Vagina (tissue), 2 donors: ENCODE data around the gene ADGRG6. TPM values are rescaled to one million over a fixed set of nuclear protein-coding genes. Genes with fewer than 3 reads are reported as not detected.
"Not testable (repeated sequence)": the region's sequence is repeated elsewhere in the genome, so short reads cannot be mapped to it uniquely, and the experiment has no call there.

ENCODE experiments used
- DNase-seq, 2 donors: peaks; one replicate each; pipeline ENCODE4 v3.0.0-alpha.2; 2017; ENCODE audit errors: extremely low spot score in 2 of 2
- H3K27ac ChIP-seq: fragments of 200-600 bp; sonication (generic); one replicate; pipeline ENCODE4 v1.5.1; 2019
- H3K27me3 ChIP-seq: fragments of 200-600 bp; sonication (generic); one replicate; pipeline ENCODE4 v1.5.1; 2019
- H3K36me3 ChIP-seq, 2 donors: fragments of 200-600 bp; sonication (generic); one replicate each; pipeline ENCODE4 v1.5.1; 2017 to 2019
- H3K4me1 ChIP-seq: fragments of 200-600 bp; sonication (generic); one replicate; pipeline ENCODE4 v1.5.1; 2019
- H3K4me3 ChIP-seq, 2 donors: fragments of 200-600 bp; sonication (generic); 1 replicate in 1 of 2; 2 replicates in 1 of 2; pipeline ENCODE4 v1.5.1; 2016 to 2019
- H3K9me3 ChIP-seq: fragments of 200-600 bp; sonication (generic); one replicate; pipeline ENCODE4 v1.5.1; 2019
- POLR2A ChIP-seq, 2 donors: fragments of 450-650 bp; IDR thresholded peaks; one replicate each; pipeline ENCODE4 v1.6.1; 2017; ENCODE audit warnings: antibody characterized with exemption in 2 of 2, mild to moderate bottlenecking in 2 of 2, moderate library complexity in 2 of 2
- POLR2AphosphoS5 ChIP-seq, 2 donors: sonication (generic); formaldehyde crosslinking; IDR thresholded peaks; one replicate each; pipeline ENCODE4 v1.9.0; 2017; ENCODE audit warnings: antibody characterized with exemption in 2 of 2, mild to moderate bottlenecking in 2 of 2, low read depth in 1 of 2; ENCODE audit not compliant: insufficient read depth in 1 of 2
- intact Hi-C: fragments of 100-400 bp; cut with DNase I; formaldehyde crosslinking; loops from one replicate; pipeline ENCODE4 v1.15.1; 2023
- total RNA-seq: library from RNA; depleted of rRNA; stranded (reverse); fragments of >200 nt; gene quantifications from one replicate; pipeline ENCODE4 v1.2.3, GENCODE V29; 2016
- TF ChIP-seq, protein P1 (sequence below), 3 experiments: fragments of 450-650 bp in 2 of 3; fragments of 200-600 bp in 1 of 3; sonication (generic) in 1 of 3; IDR thresholded peaks; one replicate each; pipeline ENCODE4 v1.5.1; 2017 to 2019; ENCODE audit warnings: antibody characterized with exemption in 3 of 3, mild to moderate bottlenecking in 2 of 3, moderate library complexity in 2 of 3

The ADGRG6 gene
- total RNA-seq, 1 donor from 2014 or later = 22.6 TPM

DNA sequence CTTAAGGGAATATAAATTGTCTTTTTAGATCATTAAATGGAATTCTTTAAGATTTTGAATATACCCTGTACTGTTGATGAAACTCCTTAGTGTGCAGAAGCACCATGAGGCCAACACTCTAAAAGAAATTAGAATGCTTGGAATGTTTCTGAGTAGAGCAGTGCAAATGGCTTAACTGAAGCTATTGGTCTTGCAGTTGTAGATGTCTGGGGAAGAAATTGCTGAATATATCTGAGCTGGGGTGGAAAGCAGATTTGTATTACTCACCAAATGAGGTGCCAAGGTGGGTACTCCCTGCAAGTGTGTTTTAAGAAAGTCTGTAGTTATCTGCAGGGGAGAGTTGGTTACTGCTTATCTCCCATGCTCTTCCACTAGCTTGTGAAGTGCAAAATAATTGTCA, 119.0 kb downstream of the ADGRG6 start:
- no peaks in the 10 kb centered on the region for H3K9me3 ChIP-seq
- no peak overlapping the region for H3K27ac ChIP-seq
- H3K4me3 ChIP-seq = no peak overlapping the region
- H3K36me3 ChIP-seq = peaks cover 0 to 3% of the 10 kb centered on the region in 2 donors
- H3K27me3 ChIP-seq = no peaks in the 10 kb centered on the region
- no peak for TF ChIP-seq POLR2AphosphoS5 (IDR thresholded peaks at IDR 0.05; ENCODE audit: insufficient read depth in 1 of 2, low read depth in 1 of 2)
- TF ChIP-seq, protein P1, sequence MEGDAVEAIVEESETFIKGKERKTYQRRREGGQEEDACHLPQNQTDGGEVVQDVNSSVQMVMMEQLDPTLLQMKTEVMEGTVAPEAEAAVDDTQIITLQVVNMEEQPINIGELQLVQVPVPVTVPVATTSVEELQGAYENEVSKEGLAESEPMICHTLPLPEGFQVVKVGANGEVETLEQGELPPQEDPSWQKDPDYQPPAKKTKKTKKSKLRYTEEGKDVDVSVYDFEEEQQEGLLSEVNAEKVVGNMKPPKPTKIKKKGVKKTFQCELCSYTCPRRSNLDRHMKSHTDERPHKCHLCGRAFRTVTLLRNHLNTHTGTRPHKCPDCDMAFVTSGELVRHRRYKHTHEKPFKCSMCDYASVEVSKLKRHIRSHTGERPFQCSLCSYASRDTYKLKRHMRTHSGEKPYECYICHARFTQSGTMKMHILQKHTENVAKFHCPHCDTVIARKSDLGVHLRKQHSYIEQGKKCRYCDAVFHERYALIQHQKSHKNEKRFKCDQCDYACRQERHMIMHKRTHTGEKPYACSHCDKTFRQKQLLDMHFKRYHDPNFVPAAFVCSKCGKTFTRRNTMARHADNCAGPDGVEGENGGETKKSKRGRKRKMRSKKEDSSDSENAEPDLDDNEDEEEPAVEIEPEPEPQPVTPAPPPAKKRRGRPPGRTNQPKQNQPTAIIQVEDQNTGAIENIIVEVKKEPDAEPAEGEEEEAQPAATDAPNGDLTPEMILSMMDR (IDR thresholded peaks at IDR 0.05) = no peak
- no peak for TF ChIP-seq POLR2A (IDR thresholded peaks at IDR 0.05)
- intact Hi-C loops = no loop called here
- no peaks in the 10 kb centered on the region for H3K4me1 ChIP-seq
- no peak for DNase-seq

DNA sequence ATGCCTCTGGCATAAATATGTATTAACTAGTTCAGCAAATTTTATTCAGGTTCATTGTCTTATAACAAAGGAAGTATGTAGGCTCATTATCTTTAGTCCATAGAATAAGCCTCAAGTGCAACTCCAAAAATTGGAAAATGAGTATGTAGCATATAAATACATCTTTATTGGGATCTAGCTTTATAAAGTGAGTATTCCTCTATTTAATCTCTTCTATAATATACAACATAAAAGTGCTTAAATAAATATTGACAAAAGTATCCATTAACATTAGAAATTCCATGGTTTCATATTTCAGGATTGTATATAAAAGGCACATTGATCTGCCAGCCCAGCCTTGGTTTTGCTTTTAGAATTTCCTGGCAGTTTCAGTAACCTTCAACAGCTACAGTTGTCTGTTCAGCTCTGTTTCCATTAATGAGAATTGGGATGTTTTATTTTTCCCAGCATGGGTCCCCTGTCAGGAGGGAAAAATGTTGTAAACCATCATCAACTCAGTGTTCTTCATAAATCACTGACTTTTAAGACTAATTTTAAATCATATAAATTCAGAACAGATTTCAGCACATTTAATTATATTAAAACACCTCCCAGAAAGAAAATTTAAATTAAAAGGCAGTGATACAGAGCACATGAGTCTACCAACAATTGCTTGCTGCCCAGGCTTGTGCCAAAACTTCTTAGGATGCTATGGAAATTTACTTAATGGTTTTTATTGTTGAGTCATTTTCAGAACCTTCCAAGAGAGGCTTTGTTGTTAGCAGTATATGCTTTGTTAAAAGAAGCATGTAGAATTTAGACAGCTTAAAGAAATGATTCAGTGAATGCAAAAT, 119.7 kb downstream of the ADGRG6 start:
- Histone ChIP-seq H3K9me3 (no peaks in the 10 kb centered on the region), H3K27ac (no peak overlapping the region), H3K4me3 (no peak overlapping the region), H3K36me3 (peaks cover 0 to 3% of the 10 kb centered on the region in 2 donors), H3K4me1 (no peaks in the 10 kb centered on the region), H3K27me3 (no peaks in the 10 kb centered on the region)
- no peak for DNase-seq
- TF ChIP-seq POLR2A (IDR thresholded peaks at IDR 0.05) (no peak), POLR2AphosphoS5 (IDR thresholded peaks at IDR 0.05; ENCODE audit: insufficient read depth in 1 of 2, low read depth in 1 of 2) (no peak)
- TF ChIP-seq, protein P1 (IDR thresholded peaks at IDR 0.05) = no peak
- intact Hi-C loops = no loop called here

DNA sequence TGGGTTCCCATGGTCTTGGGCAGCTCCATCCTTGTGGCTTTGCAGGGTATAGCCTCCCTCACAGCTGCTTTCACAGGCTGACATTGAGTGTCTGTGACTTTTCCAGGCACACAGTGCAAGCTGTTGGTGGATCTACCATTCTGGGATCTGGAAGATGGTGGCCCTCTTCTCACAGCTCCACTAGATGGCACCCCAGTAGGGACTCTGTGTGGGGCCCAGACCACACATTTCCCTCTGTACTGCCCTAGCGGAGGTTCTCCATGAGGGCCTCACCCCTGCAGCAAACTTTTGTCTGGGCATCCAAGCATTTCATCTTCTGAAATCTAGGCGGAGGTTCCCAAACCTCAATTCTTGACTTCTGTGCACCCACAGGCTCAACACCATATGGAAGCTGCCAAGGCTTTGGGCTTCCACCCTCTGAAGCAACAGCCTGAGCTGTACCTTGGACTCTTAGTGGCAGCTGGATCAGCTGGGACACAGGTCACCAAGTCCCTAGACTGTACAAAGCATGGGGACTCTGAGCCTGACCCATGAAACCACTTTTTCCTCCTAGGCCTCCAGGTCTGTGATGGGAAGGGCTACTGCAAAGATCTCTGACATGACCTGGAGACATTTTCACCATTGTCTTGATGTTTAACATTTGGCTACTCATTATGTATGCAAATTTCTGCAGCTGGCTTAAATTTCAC, 124.8 kb downstream of the ADGRG6 start:
- H3K36me3 ChIP-seq, intact Hi-C loops, H3K9me3 ChIP-seq, H3K4me1 ChIP-seq, H3K27me3 ChIP-seq, DNase-seq, H3K27ac ChIP-seq, H3K4me3 ChIP-seq: not testable (repeated sequence)

DNA sequence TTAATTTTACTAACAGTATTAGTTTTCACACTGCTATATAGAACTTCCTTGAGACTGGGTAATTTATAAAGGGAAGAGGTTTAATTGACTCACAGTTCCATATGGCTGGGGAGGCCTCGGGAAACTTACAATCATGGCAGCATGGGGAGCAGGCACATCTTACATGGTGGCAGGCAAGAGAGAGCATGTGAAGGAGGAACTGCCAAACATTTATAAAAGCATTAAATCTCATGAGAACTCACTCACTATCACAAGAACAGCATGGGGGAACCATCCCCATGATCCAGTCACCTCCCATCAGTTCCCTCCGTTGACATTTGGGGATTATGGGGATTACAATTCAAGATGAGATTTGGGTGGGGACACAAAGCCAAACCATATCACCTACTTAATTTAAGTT, 126.7 kb downstream of the ADGRG6 start:
- H3K4me3 ChIP-seq, DNase-seq, H3K27ac ChIP-seq, H3K9me3 ChIP-seq, intact Hi-C loops, H3K36me3 ChIP-seq, H3K4me1 ChIP-seq, H3K27me3 ChIP-seq: not testable (repeated sequence)

DNA sequence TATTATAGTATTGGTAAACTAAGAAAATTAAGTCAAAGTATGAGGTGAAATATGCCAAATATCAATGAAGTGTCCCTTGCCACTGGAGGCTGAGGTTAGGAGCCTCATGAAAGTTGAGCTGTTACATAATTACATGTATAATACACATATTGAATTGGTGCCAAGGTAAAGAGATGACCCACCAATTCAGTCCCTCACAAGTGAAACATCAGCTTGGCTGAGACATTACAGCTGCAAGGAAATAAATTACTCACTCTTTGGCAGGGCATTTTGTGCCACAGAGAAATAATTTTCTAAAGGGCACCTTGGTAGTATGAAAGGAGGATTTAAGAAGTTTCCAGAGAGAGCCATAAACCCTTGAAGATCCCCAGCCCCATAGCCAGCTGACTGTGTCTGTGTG, 127.4 kb downstream of the ADGRG6 start:
- Histone ChIP-seq H3K27ac (no peak overlapping the region), H3K27me3 (no peaks in the 10 kb centered on the region), H3K4me1 (no peaks in the 10 kb centered on the region), H3K9me3 (no peaks in the 10 kb centered on the region), H3K4me3 (no peak overlapping the region), H3K36me3 (no peaks in the 10 kb centered on the region)
- intact Hi-C loops = no loop called here
- TF ChIP-seq POLR2A (IDR thresholded peaks at IDR 0.05) (no peak), POLR2AphosphoS5 (IDR thresholded peaks at IDR 0.05; ENCODE audit: insufficient read depth in 1 of 2, low read depth in 1 of 2) (no peak)
- TF ChIP-seq, protein P1 (IDR thresholded peaks at IDR 0.05) = no peak
- DNase-seq = no peak

DNA sequence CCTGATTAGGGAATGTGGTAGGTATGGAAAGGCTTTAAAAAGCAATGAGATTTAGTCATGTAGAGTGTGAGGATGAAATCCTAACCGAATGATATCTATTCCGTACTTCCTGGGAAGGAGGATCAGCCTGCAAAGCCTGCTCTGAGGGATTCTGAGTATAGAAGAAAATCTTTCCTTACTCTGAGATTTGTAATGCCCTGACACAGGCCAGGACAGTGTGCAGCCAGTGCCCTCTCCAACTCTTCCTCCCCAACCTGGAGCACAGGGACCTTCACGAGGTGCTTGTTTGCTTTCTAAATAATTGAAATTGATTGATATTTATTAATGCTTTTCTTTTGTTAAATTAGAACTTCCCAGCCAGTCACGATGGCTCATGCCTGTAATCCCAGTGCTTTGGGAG, 131.6 kb downstream of the ADGRG6 start:
- Histone ChIP-seq H3K4me3 (no peak overlapping the region), H3K27me3 (no peaks in the 10 kb centered on the region), H3K27ac (no peak overlapping the region), H3K4me1 (no peaks in the 10 kb centered on the region), H3K36me3 (no peaks in the 10 kb centered on the region), H3K9me3 (no peaks in the 10 kb centered on the region)
- DNase-seq = no peak
- TF ChIP-seq POLR2AphosphoS5 (IDR thresholded peaks at IDR 0.05; ENCODE audit: insufficient read depth in 1 of 2, low read depth in 1 of 2) = no peak
- TF ChIP-seq, protein P1 (IDR thresholded peaks at IDR 0.05) = no peak
- intact Hi-C loops = no loop called here
